Measurements from ENCODE around the gene HSPG2.

HSPG2 gene

DNA sequence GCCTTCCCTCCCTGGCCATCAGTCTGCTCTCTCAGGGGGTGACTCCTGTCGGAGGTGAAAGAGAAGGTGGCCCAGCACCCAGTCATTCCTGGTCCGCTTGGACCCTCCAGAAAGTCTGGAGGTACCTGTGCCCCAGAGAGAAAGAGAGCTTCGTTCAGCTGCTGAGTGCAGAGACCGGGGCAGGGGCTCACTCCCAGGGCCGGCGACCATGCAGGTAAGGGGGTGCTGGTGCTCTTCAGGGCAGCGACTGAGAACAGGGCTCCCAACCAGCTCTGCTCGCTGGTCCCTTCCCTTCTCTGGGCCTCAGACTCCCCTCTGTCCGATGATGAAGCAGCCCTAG lies 30.1 kb downstream of the HSPG2 start:
- Histone ChIP-seq H3K9ac (ENCODE audit: low read length) (no peak overlapping the region), H3K9me3 (ENCODE audit: control insufficient read depth, low read depth, low read length) (no peaks in the 10 kb centered on the region)

DNA sequence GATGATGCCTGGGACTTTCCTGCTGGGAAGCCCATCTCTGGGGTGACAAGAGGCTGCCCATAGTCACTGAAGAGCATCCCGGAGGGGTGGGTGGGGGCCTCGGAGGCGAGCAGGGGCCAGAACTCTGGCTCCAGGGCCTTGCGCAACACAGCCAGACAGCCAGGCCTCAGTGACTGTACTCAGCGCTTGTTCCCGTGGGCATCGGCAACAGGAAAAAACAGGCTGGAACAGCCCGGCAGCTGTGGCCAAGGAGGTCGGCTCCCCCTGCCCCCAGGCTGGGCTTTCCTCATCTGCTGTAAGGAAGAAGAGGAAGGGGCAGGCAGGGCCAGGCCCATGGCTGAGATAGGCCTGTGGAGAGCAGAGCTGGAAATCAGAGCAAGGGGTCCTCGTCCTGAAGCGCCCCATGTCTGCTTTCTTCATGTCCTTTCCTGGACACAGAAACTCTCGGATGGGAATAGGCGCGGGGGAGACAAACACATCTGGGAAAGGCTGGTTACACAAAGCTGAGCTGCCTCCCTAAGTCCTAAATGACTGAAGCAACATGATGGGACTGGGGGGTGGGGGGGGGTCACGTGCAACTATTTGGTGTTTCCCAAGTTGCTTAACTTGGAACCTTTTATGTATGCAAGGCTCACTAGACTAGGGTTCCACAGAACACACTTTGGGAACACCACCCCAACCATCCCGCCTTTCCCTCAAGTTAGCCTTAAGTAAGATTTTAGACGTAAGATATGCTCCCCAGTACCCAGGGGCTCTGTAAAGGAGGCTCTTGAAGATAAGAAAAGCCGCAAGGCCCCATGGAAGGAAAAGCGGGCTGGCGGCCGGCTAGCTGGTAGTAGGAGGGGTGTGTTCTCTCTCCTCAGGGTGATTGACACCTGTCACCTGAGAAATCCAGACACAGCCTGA lies 30.7 kb downstream of the HSPG2 start:
- Histone ChIP-seq H3K9ac (ENCODE audit: low read length) (no peak overlapping the region), H3K27ac (ENCODE audit: low read length) (no peak overlapping the region)

More for the DNA sequence above, 30.1 kb downstream of the HSPG2 start:
- Histone ChIP-seq H3K4me1 (ENCODE audit: control insufficient read depth, low read depth, low read length) (peaks cover 12% of the 10 kb centered on the region), H3K36me3 (ENCODE audit: control insufficient read depth, low read depth, low read length) (no peaks in the 10 kb centered on the region), H3K4me3 (ENCODE audit: low read length) (no peak overlapping the region), H3K27me3 (ENCODE audit: control insufficient read depth, insufficient read depth, low read length) (no peaks in the 10 kb centered on the region), H3K27ac (ENCODE audit: low read length) (no peak overlapping the region)

DNA sequence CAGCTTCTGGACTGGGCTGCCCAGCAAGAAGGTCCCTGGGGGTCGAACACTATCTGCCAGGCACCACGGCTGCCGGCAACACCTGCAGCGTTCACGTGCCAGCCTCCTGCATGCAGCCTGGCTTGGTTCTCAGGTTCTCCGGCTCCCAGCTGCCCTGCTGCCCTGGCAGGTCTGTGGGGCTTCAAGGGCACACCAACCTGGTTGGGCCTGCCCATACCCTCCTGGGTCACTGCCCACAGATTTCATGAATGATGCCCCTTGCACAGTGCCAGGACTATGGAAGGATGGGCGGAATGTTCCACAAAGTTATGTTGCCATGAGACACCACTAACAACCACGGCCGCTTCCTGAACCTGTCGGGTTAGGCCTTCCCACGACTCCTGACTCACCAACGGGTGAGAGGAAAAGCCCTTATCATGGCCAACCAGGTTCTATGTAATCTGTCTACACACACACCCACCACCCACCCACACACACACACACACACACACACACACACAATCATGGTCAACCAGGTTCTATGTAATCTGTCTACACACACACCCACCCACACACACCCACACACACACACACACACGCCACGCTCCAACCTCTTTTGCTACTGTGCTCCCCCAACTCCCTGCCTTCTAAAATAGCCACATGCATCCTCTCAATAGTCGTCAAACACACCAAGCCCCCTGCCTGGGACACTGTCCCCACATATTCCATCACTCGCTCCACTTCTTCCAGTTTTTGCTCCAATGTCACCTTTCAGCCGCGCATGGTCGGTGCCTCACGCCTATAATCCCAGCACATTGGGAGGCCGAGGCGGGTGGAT lies 32.2 kb downstream of the HSPG2 start:
- Histone ChIP-seq H3K27me3 (ENCODE audit: control insufficient read depth, insufficient read depth, low read length) (no peaks in the 10 kb centered on the region), H3K4me1 (ENCODE audit: control insufficient read depth, low read depth, low read length) (peaks cover 5% of the 10 kb centered on the region), H3K36me3 (ENCODE audit: control insufficient read depth, low read depth, low read length) (no peaks in the 10 kb centered on the region), H3K9ac (ENCODE audit: low read length) (no peak overlapping the region), H3K4me3 (ENCODE audit: low read length) (no peak overlapping the region), H3K9me3 (ENCODE audit: control insufficient read depth, low read depth, low read length) (no peaks in the 10 kb centered on the region), H3K27ac (ENCODE audit: low read length) (no peak overlapping the region)

More for the DNA sequence above, 30.7 kb downstream of the HSPG2 start:
- no peak overlapping the region for H3K4me3 ChIP-seq (ENCODE audit: low read length)
- no peaks in the 10 kb centered on the region for H3K9me3 ChIP-seq (ENCODE audit: control insufficient read depth, low read depth, low read length)
- peaks cover 12% of the 10 kb centered on the region for H3K4me1 ChIP-seq (ENCODE audit: control insufficient read depth, low read depth, low read length)
- H3K36me3 ChIP-seq (ENCODE audit: control insufficient read depth, low read depth, low read length) = no peaks in the 10 kb centered on the region
- no peaks in the 10 kb centered on the region for H3K27me3 ChIP-seq (ENCODE audit: control insufficient read depth, insufficient read depth, low read length)

DNA sequence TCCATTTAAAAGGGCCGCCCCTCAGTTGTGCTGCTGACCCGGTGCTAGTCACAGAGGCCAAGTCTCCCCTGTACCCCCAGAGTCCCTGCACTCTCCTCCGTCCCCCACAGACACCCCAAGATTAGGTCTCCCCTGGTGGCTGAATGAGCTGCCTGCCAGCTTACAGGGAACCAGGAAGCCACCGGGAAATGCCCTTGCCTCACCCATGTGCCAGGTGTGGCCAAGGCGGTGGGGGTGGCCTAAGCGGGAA lies 32.7 kb downstream of the HSPG2 start:
- H3K4me1 ChIP-seq (ENCODE audit: control insufficient read depth, low read depth, low read length) = no peaks in the 10 kb centered on the region
- H3K36me3 ChIP-seq (ENCODE audit: control insufficient read depth, low read depth, low read length) = no peaks in the 10 kb centered on the region
- no peaks in the 10 kb centered on the region for H3K9me3 ChIP-seq (ENCODE audit: control insufficient read depth, low read depth, low read length)
- no peaks in the 10 kb centered on the region for H3K27me3 ChIP-seq (ENCODE audit: control insufficient read depth, insufficient read depth, low read length)
- H3K27ac ChIP-seq (ENCODE audit: low read length) = no peak overlapping the region
- no peak overlapping the region for H3K9ac ChIP-seq (ENCODE audit: low read length)
- no peak overlapping the region for H3K4me3 ChIP-seq (ENCODE audit: low read length)

DNA sequence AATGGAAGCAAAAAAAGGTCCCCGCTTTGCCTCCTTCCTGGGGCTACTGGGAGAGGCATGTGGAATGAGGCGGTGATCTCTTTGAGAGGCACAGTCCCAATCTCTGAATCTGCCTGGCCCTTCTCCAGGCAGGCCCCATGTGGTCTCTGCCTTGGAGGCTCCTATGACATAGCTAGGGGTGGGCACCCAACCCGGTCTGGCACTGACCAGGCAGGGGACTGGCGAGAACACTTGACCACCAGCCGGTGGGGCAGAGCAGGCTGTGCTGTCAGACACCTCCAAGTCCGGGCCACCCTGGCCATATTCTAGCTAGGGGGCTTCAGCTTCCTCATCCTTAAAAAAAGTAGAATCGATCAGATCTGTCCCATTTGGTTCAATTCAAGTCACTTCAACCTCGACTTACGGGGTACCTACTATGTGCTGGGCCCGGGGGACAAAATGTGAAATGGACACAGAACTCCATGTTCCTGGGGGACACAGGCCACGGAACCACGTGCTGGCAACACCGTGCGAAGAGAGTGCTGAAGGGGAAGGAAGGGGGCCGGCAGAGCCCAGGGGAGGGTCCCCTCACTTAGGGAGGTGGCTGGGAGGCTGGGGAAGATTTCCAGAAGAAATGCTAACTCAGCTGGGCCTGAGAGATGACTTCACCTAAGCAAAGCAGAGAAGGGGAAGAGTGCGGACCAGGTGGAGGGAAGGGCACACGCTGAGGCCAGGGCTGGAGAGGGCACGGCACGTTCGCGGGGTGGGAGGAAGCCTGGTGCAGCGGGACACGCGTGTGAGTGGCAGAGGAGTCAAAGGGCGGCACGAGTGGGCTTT lies 33.3 kb downstream of the HSPG2 start:
- Histone ChIP-seq H3K36me3 (ENCODE audit: control insufficient read depth, low read depth, low read length) (no peaks in the 10 kb centered on the region), H3K27me3 (ENCODE audit: control insufficient read depth, insufficient read depth, low read length) (no peaks in the 10 kb centered on the region), H3K27ac (ENCODE audit: low read length) (no peak overlapping the region), H3K9ac (ENCODE audit: low read length) (no peak overlapping the region), H3K9me3 (ENCODE audit: control insufficient read depth, low read depth, low read length) (no peaks in the 10 kb centered on the region), H3K4me3 (ENCODE audit: low read length) (no peak overlapping the region), H3K4me1 (ENCODE audit: control insufficient read depth, low read depth, low read length) (no peaks in the 10 kb centered on the region)

- Histone ChIP-seq H3K9me3 (ENCODE audit: control insufficient read depth, low read depth, low read length) (no peaks in the 10 kb centered on the region), H3K4me1 (ENCODE audit: control insufficient read depth, low read depth, low read length) (no peaks in the 10 kb centered on the region), H3K9ac (ENCODE audit: low read length) (no peak overlapping the region), H3K36me3 (ENCODE audit: control insufficient read depth, low read depth, low read length) (no peaks in the 10 kb centered on the region), H3K27ac (ENCODE audit: low read length) (no peak overlapping the region), H3K27me3 (ENCODE audit: control insufficient read depth, insufficient read depth, low read length) (no peaks in the 10 kb centered on the region), H3K4me3 (ENCODE audit: low read length) (no peak overlapping the region)
These were observed 34.8 kb downstream of the HSPG2 start for GRCh38 chr1:21902026-21903012.

GRCh38 chr1:21901473-21901847 lies 35.6 kb downstream of the HSPG2 start:
- no peak overlapping the region for H3K27ac ChIP-seq (ENCODE audit: low read length)
- no peaks in the 10 kb centered on the region for H3K27me3 ChIP-seq (ENCODE audit: control insufficient read depth, insufficient read depth, low read length)
- H3K4me3 ChIP-seq (ENCODE audit: low read length) = no peak overlapping the region
- H3K36me3 ChIP-seq (ENCODE audit: control insufficient read depth, low read depth, low read length) = no peaks in the 10 kb centered on the region
- H3K9me3 ChIP-seq (ENCODE audit: control insufficient read depth, low read depth, low read length) = no peaks in the 10 kb centered on the region
- no peaks in the 10 kb centered on the region for H3K4me1 ChIP-seq (ENCODE audit: control insufficient read depth, low read depth, low read length)
- H3K9ac ChIP-seq (ENCODE audit: low read length) = no peak overlapping the region

- H3K9me3 ChIP-seq (ENCODE audit: control insufficient read depth, low read depth, low read length) = no peaks in the 10 kb centered on the region
- H3K36me3 ChIP-seq (ENCODE audit: control insufficient read depth, low read depth, low read length) = no peaks in the 10 kb centered on the region
- H3K27ac ChIP-seq (ENCODE audit: low read length) = no peak overlapping the region
- no peaks in the 10 kb centered on the region for H3K4me1 ChIP-seq (ENCODE audit: control insufficient read depth, low read depth, low read length)
- no peak overlapping the region for H3K4me3 ChIP-seq (ENCODE audit: low read length)
- no peaks in the 10 kb centered on the region for H3K27me3 ChIP-seq (ENCODE audit: control insufficient read depth, insufficient read depth, low read length)
- no peak overlapping the region for H3K9ac ChIP-seq (ENCODE audit: low read length)
These were observed 36.2 kb downstream of the HSPG2 start for GRCh38 chr1:21900766-21901472.

DNA sequence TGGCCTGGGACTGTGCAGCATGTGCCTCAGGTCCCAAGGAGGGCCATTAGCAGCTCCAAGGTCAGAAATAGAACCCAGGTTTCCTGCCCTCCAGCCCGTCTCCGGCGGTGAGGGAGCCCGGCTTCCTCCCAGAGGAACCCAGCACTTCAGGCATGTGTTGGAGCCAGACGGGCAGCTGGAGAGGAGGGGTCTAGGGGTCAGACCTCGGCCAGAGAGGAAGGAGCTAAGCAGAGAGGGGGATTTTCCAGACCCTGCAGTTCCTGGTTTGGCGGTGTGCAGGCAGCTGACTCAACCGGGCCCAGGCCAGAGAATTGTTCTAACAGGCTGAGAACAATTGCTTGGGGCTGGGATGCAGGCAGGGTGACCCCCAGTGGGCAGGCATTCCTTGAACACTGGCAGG lies 37.1 kb downstream of the HSPG2 start:
- Histone ChIP-seq H3K27me3 (ENCODE audit: control insufficient read depth, insufficient read depth, low read length) (no peaks in the 10 kb centered on the region), H3K36me3 (ENCODE audit: control insufficient read depth, low read depth, low read length) (peaks cover 2% of the 10 kb centered on the region), H3K4me1 (ENCODE audit: control insufficient read depth, low read depth, low read length) (no peaks in the 10 kb centered on the region), H3K4me3 (ENCODE audit: low read length) (no peak overlapping the region), H3K27ac (ENCODE audit: low read length) (no peak overlapping the region), H3K9me3 (ENCODE audit: control insufficient read depth, low read depth, low read length) (no peaks in the 10 kb centered on the region), H3K9ac (ENCODE audit: low read length) (no peak overlapping the region)

DNA sequence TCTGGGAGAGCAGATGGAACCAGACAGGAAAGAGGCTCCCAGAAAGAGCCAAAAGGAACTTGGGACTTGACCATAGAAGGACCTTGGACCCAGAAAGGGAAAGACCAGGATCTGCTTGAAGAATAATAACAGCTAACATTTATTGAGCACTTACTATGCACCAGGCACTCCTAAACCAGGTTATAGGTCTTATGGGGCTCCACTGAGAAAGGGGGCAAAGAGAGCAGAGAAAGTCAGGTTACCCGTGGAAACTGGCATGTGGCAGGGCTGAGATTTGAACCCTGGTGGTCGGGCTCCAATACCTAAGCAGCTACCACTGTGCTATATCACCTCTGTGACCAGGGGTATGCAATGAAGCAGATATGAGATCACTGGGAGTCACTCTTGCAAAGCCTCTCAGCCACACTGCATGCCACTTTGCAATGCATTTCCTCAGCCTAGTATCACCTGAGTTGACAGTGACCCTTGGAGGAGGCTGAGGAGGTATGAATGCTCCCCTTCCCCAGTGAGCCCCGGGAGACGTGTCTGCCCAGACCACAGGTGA lies 37.8 kb downstream of the HSPG2 start:
- H3K4me1 ChIP-seq (ENCODE audit: control insufficient read depth, low read depth, low read length) = no peaks in the 10 kb centered on the region
- no peak overlapping the region for H3K27ac ChIP-seq (ENCODE audit: low read length)
- H3K4me3 ChIP-seq (ENCODE audit: low read length) = no peak overlapping the region
- peaks cover 2% of the 10 kb centered on the region for H3K36me3 ChIP-seq (ENCODE audit: control insufficient read depth, low read depth, low read length)
- no peak overlapping the region for H3K9ac ChIP-seq (ENCODE audit: low read length)
- no peaks in the 10 kb centered on the region for H3K9me3 ChIP-seq (ENCODE audit: control insufficient read depth, low read depth, low read length)
- H3K27me3 ChIP-seq (ENCODE audit: control insufficient read depth, insufficient read depth, low read length) = no peaks in the 10 kb centered on the region
